IMR-90 (cell line): Measurements from ENCODE around the gene DOHH. TPM values are rescaled to one million over a fixed set of nuclear protein-coding genes. Genes with fewer than 3 reads are reported as not detected.
A peak's percentile ranks its signal among the peaks of the same experiment; 100 is the strongest.

ENCODE experiments used
- ATAC-seq: fragments of 200-7000 bp; cut with Tn5 transposase; 2 replicates; pipeline ENCODE4 v1.9.1; 2020; ENCODE audit warnings: low read depth, mild to moderate bottlenecking, moderate library complexity
- BruUV-seq: library from RNA; stranded (reverse); fragments of 400-500 nt; replicated peaks from 2 replicates; lab custom pipeline; 2021; lab: Mats Ljungman, UMichigan
- CTCF ChIA-PET: fragments of 300-600 bp; formaldehyde crosslinking; extraction: SDS; loops from one replicate; lab custom pipeline; 2021; ENCODE audit warnings: antibody characterized with exemption; lab: Yijun Ruan, JAX
- POLR2A ChIA-PET: fragments of 300-600 bp; sonication (Branson Sonifier 250); formaldehyde crosslinking; loops from one replicate; lab custom pipeline; 2022; ENCODE audit warnings: antibody characterized with exemption; ENCODE audit not compliant: unreplicated experiment; lab: Charles Lee
- DNase-seq: peaks from one replicate; pipeline ENCODE4 v3.0.0; 2013
- H2AFZ ChIP-seq: replicated peaks from 2 replicates; pipeline ENCODE3; 2013; ENCODE audit warnings: low read length, mild to moderate bottlenecking; ENCODE audit not compliant: poor library complexity
- H2AK5ac ChIP-seq: 2 replicates; pipeline ENCODE4 v1.6.1; 2013; ENCODE audit warnings: low read depth, low read length, inconsistent platforms
- H2AK9ac ChIP-seq: replicated peaks from 2 replicates; pipeline ENCODE3; 2013; ENCODE audit warnings: mild to moderate bottlenecking, low read depth, low read length, moderate library complexity; ENCODE audit not compliant: poor library complexity
- H2BK120ac ChIP-seq: 2 replicates; pipeline ENCODE4 v1.6.1; 2013; ENCODE audit warnings: low read depth, low read length, inconsistent platforms
- H2BK15ac ChIP-seq: 3 replicates; pipeline ENCODE4 v1.6.1; 2013; ENCODE audit warnings: low read depth, low read length, inconsistent platforms
- H2BK20ac ChIP-seq: 2 replicates; pipeline ENCODE4 v1.6.1; 2013; ENCODE audit warnings: low read depth, mild to moderate bottlenecking, inconsistent platforms, low read length, moderate library complexity
- H2BK5ac ChIP-seq: 2 replicates; pipeline ENCODE4 v1.6.1; 2013; ENCODE audit warnings: mild to moderate bottlenecking, low read depth, low read length, inconsistent platforms; ENCODE audit not compliant: poor library complexity, severe bottlenecking
- H3K14ac ChIP-seq: replicated peaks from 2 replicates; pipeline ENCODE4 v1.6.1; 2013; ENCODE audit warnings: low read depth, low read length, inconsistent platforms
- H3K18ac ChIP-seq: 2 replicates; pipeline ENCODE4 v1.6.1; 2013; ENCODE audit warnings: low read depth, low read length, control low read depth
- H3K23ac ChIP-seq: 2 replicates; pipeline ENCODE4 v1.6.1; 2013; ENCODE audit warnings: low read depth, low read length, inconsistent platforms
- H3K27ac ChIP-seq: 2 replicates; pipeline ENCODE4 v1.5.1; 2013; ENCODE audit warnings: mild to moderate bottlenecking, control low read depth, low read length; ENCODE audit not compliant: insufficient read depth
- H3K27me3 ChIP-seq: 2 replicates; pipeline ENCODE4 v1.6.1; 2013; ENCODE audit warnings: low read length; ENCODE audit not compliant: control insufficient read depth, insufficient read depth
- H3K36me3 ChIP-seq: 2 replicates; pipeline ENCODE4 v1.6.1; 2013; ENCODE audit warnings: low read length, mixed read lengths; ENCODE audit not compliant: control insufficient read depth, insufficient read depth
- H3K4ac ChIP-seq: 2 replicates; pipeline ENCODE4 v1.6.1; 2013; ENCODE audit warnings: low read depth, low read length, inconsistent platforms
- H3K4me1 ChIP-seq: 2 replicates; pipeline ENCODE4 v1.6.1; 2013; ENCODE audit warnings: low read length, mixed read lengths; ENCODE audit not compliant: control insufficient read depth, insufficient read depth
- H3K4me2 ChIP-seq: 2 replicates; pipeline ENCODE4 v1.6.1; 2013; ENCODE audit warnings: low read depth, mild to moderate bottlenecking, control low read depth, low read length, moderate library complexity
- H3K4me3 ChIP-seq: 2 replicates; pipeline ENCODE4 v1.5.1; 2013; ENCODE audit warnings: low read depth, mild to moderate bottlenecking, control low read depth, low read length, moderate library complexity; ENCODE audit not compliant: insufficient read depth
- H3K56ac ChIP-seq: 2 replicates; pipeline ENCODE4 v1.6.1; 2013; ENCODE audit warnings: low read length, inconsistent platforms; ENCODE audit not compliant: insufficient read depth; ENCODE audit errors: extremely low read depth
- H3K79me1 ChIP-seq, 2 experiments: 2 replicates each; pipeline ENCODE4 v1.6.1; 2013; ENCODE audit warnings: low read length in 2 of 2, inconsistent platforms in 1 of 2, low read depth in 1 of 2
- H3K9ac ChIP-seq: 2 replicates; pipeline ENCODE4 v1.6.1; 2013; ENCODE audit warnings: low read depth, low read length, control low read depth
- H3K9me1 ChIP-seq: 2 replicates; pipeline ENCODE4 v1.6.1; 2013; ENCODE audit warnings: low read length, inconsistent platforms; ENCODE audit not compliant: insufficient read depth
- H3K9me3 ChIP-seq: 2 replicates; pipeline ENCODE4 v1.6.1; 2013; ENCODE audit warnings: low read length; ENCODE audit not compliant: control insufficient read depth, insufficient read depth
- H4K20me1 ChIP-seq: 2 replicates; pipeline ENCODE4 v1.6.1; 2013; ENCODE audit warnings: low read length, inconsistent platforms; ENCODE audit not compliant: insufficient read depth
- H4K5ac ChIP-seq: 2 replicates; pipeline ENCODE4 v1.6.1; 2013; ENCODE audit warnings: mild to moderate bottlenecking, low read depth, low read length, control low read depth
- H4K8ac ChIP-seq, 2 experiments: 2 replicates each; pipeline ENCODE4 v1.6.1; 2013; ENCODE audit warnings: low read depth in 2 of 2, low read length in 2 of 2, control low read depth in 1 of 2, inconsistent platforms in 1 of 2
- H4K91ac ChIP-seq: 2 replicates; pipeline ENCODE4 v1.6.1; 2013; ENCODE audit warnings: low read depth, low read length, inconsistent platforms; ENCODE audit not compliant: insufficient read depth
- BHLHE40 ChIP-seq: fragments of 150-350 bp; IDR thresholded peaks from 2 replicates; pipeline ENCODE4 v1.6.1; 2016; ENCODE audit warnings: mild to moderate bottlenecking, low read depth, low read length
- CEBPB ChIP-seq: IDR thresholded peaks from 2 replicates; pipeline ENCODE4 v1.6.1; 2012; ENCODE audit warnings: low read depth, low read length, improper control_type of control experiment
- CHD1 ChIP-seq: IDR thresholded peaks from 2 replicates; pipeline ENCODE4 v1.6.1; 2012; ENCODE audit warnings: low read depth, low read length, improper control_type of control experiment
- CTCF ChIP-seq: conservative IDR thresholded peaks from 2 replicates; pipeline ENCODE4 v1.5.1; 2012; ENCODE audit warnings: mild to moderate bottlenecking, low read depth, low read length, improper control_type of control experiment
- FOS ChIP-seq: fragments of 150-350 bp; IDR thresholded peaks from 2 replicates; pipeline ENCODE4 v1.6.1; 2016; ENCODE audit warnings: low read depth, low read length
- MAZ ChIP-seq: IDR thresholded peaks from 2 replicates; pipeline ENCODE4 v1.6.1; 2012; ENCODE audit warnings: low read depth, mild to moderate bottlenecking, low read length, improper control_type of control experiment, moderate library complexity, borderline replicate concordance
- MXI1 ChIP-seq: IDR thresholded peaks from 2 replicates; pipeline ENCODE4 v1.6.1; 2012; ENCODE audit warnings: low read depth, mild to moderate bottlenecking, low read length, moderate library complexity, borderline replicate concordance
- RCOR1 ChIP-seq: IDR thresholded peaks from 2 replicates; pipeline ENCODE4 v1.6.1; 2012; ENCODE audit warnings: mild to moderate bottlenecking, low read length, improper control_type of control experiment; ENCODE audit not compliant: insufficient replicate concordance
- USF2 ChIP-seq: fragments of 150-350 bp; IDR thresholded peaks from 2 replicates; pipeline ENCODE4 v1.6.1; 2017; ENCODE audit warnings: mild to moderate bottlenecking, antibody characterized with exemption, low read length, low read depth
- WGBS, 2 experiments: methylation state at CpG; one replicate each; pipeline versions ENCODE4 v1.1.5 to v1.1.7; 2013; ENCODE audit warnings: missing lambda C conversion rate in 2 of 2; ENCODE audit not compliant: insufficient read length in 1 of 2; ENCODE audit errors: extremely low coverage in 2 of 2; 5-methylcytosine and 5-hydroxymethylcytosine counted together
- dilution Hi-C: fragments of 300-500 bp; cut with HindIII; formaldehyde crosslinking; loops from one replicate; pipeline ENCODE4 v1.14.3; 2018; ENCODE audit warnings: low sequenced_read_pairs; ENCODE audit not compliant: unreplicated experiment
- in situ Hi-C: fragments of 300-500 bp; cut with MboI; formaldehyde crosslinking; loops from 3 replicates; pipeline ENCODE4 v1.14.3; 2019; ENCODE audit warnings: low sequenced_read_pairs, inconsistent platforms, mixed read lengths
- intact Hi-C: fragments of 100-400 bp; cut with micrococcal nuclease; formaldehyde crosslinking; loops from 2 replicates; pipeline ENCODE4 v1.10.0; 2022
- polyA plus RNA-seq, 3 experiments: library from polyadenylated mRNA; depleted of rRNA; stranded (reverse); fragments of >200 nt; gene quantifications; 2 replicates each; pipeline ENCODE4 v1.2.3, GENCODE V29; 2012; ENCODE audit warnings: low replicate concordance in 1 of 3
- total RNA-seq: library from RNA; depleted of rRNA; stranded (reverse); fragments of >200 nt; gene quantifications from 2 replicates; pipeline ENCODE4 v1.2.3, GENCODE V29; 2012

DOHH gene
- total and polyA plus RNA-seq, 2 of the 4 experiments (the other 2 are of a cell fraction), result 3.2 to 9.2 TPM

- Histone ChIP-seq H2BK120ac (no peak overlapping the region; the same call in 1 of the 2 replicates), H3K4ac (peak overlapping the region; percentile 73; the same call in 1 of the 2 replicates), H3K36me3 (peaks cover 62% of the 10 kb centered on the region), H3K4me3 (no peak overlapping the region), H4K5ac (no peak overlapping the region), H2BK20ac (no peak overlapping the region), H2BK15ac (no peak overlapping the region), H4K91ac (no peak overlapping the region), H3K14ac (no peak overlapping the region), H3K79me1 (peaks cover 31 to 66% of the 10 kb centered on the region in 2 experiments), H2AK5ac (no peak overlapping the region), H3K4me1 (peaks cover 2% of the 10 kb centered on the region), H3K18ac (no peak overlapping the region), H3K56ac (no peak overlapping the region), H3K23ac (no peak overlapping the region; the same call in 1 of the 2 replicates), H2AK9ac (no peak overlapping the region), H3K27me3 (no peaks in the 10 kb centered on the region), H3K9me1 (peaks cover 9% of the 10 kb centered on the region), H2BK5ac (peak overlapping the region; percentile 64), H3K27ac (peak overlapping the region; percentile 67), H3K4me2 (no peak overlapping the region), H3K9ac (no peak overlapping the region), H4K8ac (peak overlapping the region in 1 of 2 experiments; percentile 65; a peak in 2 of 4 replicates), H4K20me1 (peaks cover 38% of the 10 kb centered on the region), H3K9me3 (no peaks in the 10 kb centered on the region), H2AFZ (peak overlapping the region; percentile 47)
- ATAC-seq, result peak; percentile 96
- CTCF ChIA-PET, result no interaction called here
- intact Hi-C loops, result loop anchor here (1.0 to 2.0 kb wide), 2 partner anchors 16 to 46 kb away; no protein-coding TSS in a partner anchor
- peak; percentile 100 for DNase-seq
- in situ Hi-C loops, result no loop called here
- dilution Hi-C loops, result no loop called here
- TF ChIP-seq USF2 (peak; percentile 94), BHLHE40 (peak; percentile 83), CTCF (no peak), CEBPB (no peak), MAZ (peak; percentile 74), FOS (peak; percentile 96), CHD1 (no peak), RCOR1 (peak; percentile 18), MXI1 (peak; percentile 51; the same call in 1 of the 2 replicates)
- WGBS, 2 experiments, result no CpG with 5 or more reads among the region's 12 CpGs
- no TSS peak for BruUV-seq
- POLR2A ChIA-PET, result no interaction called here
These were observed 49.6 kb downstream of the DOHH start for GRCh38 chr19:3450796-3451411.
